Nephron progenitor cell (in vitro differentiated cells): ENCODE measurements around the gene PDE4B.

ENCODE experiments used
- DNase-seq: peaks from one replicate; pipeline ENCODE4 v3.0.0; 2021
- H3K27ac Mint-ChIP-seq: 2 replicates; pipeline ENCODE4 v1.8.0; 2021; ENCODE audit warnings: mild to moderate bottlenecking, moderate library complexity, mixed read lengths
- H3K27me3 Mint-ChIP-seq: 2 replicates; pipeline ENCODE4 v1.8.0; 2021; ENCODE audit warnings: mild to moderate bottlenecking, low read depth, mixed read lengths; ENCODE audit not compliant: poor library complexity
- H3K36me3 Mint-ChIP-seq: 2 replicates; pipeline ENCODE4 v1.8.0; 2021; ENCODE audit warnings: low read depth, mixed read lengths
- H3K4me1 Mint-ChIP-seq: 2 replicates; pipeline ENCODE4 v1.8.0; 2021; ENCODE audit warnings: mixed read lengths
- H3K4me3 Mint-ChIP-seq: 2 replicates; pipeline ENCODE4 v1.8.0; 2021; ENCODE audit warnings: mild to moderate bottlenecking, moderate library complexity, mixed read lengths
- H3K9me3 Mint-ChIP-seq: 2 replicates; pipeline ENCODE4 v1.8.0; 2021; ENCODE audit warnings: mild to moderate bottlenecking, moderate library complexity, mixed read lengths
- TF ChIP-seq, protein P1 (sequence below): fragments of 200-600 bp; sonication (generic); IDR thresholded peaks from 2 replicates; pipeline ENCODE4 v1.5.0; 2021; ENCODE audit warnings: antibody characterized with exemption

The PDE4B gene

DNA sequence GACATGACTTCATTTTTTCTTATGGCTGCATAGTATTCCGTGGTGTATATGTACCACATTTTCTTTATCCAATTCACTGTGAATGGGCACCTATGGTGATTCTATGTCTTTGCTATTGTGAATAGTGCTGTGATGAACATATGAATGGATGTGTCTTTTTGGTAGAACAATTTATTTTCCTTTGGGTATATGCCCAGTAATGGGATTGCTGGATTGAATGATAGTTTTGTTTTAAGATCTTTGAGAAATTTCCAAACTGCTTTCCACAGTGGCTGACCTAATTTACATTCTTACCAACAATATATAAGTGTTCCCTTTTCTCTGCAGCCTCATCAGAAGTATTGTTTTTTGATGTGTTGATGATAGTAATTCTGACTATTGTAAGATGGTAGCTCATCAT lies 379.6 kb downstream of the PDE4B start:
- Mint-ChIP-seq H3K36me3 (no peaks in the 10 kb centered on the region), H3K27ac (no peak overlapping the region), H3K27me3 (no peaks in the 10 kb centered on the region), H3K4me3 (no peak overlapping the region), H3K9me3 (no peaks in the 10 kb centered on the region), H3K4me1 (peaks cover 33% of the 10 kb centered on the region)
- TF ChIP-seq, protein P1, sequence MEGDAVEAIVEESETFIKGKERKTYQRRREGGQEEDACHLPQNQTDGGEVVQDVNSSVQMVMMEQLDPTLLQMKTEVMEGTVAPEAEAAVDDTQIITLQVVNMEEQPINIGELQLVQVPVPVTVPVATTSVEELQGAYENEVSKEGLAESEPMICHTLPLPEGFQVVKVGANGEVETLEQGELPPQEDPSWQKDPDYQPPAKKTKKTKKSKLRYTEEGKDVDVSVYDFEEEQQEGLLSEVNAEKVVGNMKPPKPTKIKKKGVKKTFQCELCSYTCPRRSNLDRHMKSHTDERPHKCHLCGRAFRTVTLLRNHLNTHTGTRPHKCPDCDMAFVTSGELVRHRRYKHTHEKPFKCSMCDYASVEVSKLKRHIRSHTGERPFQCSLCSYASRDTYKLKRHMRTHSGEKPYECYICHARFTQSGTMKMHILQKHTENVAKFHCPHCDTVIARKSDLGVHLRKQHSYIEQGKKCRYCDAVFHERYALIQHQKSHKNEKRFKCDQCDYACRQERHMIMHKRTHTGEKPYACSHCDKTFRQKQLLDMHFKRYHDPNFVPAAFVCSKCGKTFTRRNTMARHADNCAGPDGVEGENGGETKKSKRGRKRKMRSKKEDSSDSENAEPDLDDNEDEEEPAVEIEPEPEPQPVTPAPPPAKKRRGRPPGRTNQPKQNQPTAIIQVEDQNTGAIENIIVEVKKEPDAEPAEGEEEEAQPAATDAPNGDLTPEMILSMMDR, result no peak
- no peak for DNase-seq

DNA sequence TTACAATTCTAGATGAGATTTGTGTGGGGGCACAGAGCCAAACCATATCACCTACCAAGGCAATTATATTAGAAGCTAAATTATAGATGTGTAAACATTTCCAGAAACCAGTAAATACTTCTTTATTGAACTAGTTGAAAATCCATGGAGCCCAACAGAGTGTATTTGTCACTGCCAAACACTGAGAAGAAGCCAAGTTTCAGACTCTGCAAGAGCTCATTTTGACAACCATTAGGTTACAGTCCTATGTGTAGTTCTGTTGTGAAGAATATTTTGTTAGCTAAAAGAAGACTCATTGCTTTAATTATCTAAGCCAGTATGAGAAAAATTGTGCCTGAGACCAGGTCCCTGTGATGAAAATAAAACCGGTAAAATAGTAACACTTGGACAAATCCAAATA lies 382.4 kb downstream of the PDE4B start:
- Mint-ChIP-seq H3K4me3 (no peak overlapping the region), H3K4me1 (peaks cover 19% of the 10 kb centered on the region), H3K9me3 (no peaks in the 10 kb centered on the region), H3K27me3 (no peaks in the 10 kb centered on the region), H3K36me3 (no peaks in the 10 kb centered on the region), H3K27ac (no peak overlapping the region)
- DNase-seq, result no peak
- TF ChIP-seq, protein P1, result no peak

DNA sequence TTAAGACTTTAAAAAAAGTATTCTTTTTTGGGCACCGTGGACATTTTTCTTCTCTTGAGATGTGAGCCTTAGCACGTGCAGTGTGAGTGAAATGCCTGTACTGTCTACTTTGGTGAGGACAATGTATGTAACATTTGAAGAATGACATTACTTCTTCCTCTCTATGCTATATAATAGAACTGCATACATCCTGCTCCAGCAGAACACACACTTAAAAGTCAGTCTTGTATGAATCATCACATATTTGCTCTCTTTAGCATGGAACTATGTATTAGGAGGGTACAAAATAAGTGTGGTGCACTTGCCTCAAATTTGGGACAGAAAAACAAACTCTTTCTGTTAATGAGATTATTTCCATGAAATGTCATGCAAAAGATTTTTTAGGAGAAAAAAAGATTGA lies 382.9 kb downstream of the PDE4B start:
- TF ChIP-seq, protein P1, result no peak
- Mint-ChIP-seq H3K27ac (no peak overlapping the region), H3K27me3 (no peaks in the 10 kb centered on the region), H3K4me1 (peaks cover 19% of the 10 kb centered on the region), H3K4me3 (no peak overlapping the region), H3K9me3 (no peaks in the 10 kb centered on the region), H3K36me3 (no peaks in the 10 kb centered on the region)
- DNase-seq, result no peak

DNA sequence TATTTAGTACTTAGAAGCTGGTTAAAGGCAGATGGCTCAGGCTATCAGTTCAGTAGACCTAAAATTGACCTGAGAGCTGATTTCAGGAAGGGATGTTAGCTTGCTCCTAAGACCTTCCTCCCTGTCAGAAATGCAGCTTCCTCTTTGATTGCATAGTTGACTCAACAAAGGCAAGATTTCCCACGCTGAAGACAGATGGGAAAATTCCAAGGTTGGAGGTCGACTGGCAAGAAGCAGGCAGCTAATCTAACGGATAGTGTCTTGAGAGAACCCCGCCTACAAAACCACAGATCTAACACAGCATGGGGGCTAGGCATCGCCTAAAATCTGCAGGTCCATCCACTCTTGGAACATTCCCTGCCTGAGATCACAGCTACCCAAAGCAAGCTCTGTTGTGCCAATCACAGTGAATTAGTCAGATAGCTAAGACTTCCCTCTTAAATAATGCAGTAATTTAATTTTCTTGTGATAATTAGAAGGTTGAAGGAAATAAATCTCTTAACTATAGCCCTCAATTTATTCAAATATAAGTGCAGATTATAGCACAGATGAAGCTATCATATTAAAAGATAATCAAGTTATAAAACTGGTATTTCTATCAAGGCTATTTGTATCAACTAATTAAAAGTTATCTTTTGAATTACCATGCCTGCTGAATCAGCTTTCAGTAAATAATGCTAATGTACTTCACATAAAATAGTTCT lies 383.5 kb downstream of the PDE4B start:
- H3K36me3 Mint-ChIP-seq, result no peaks in the 10 kb centered on the region
- peak; percentile 4 for DNase-seq
- TF ChIP-seq, protein P1, result no peak
- no peaks in the 10 kb centered on the region for H3K27me3 Mint-ChIP-seq
- H3K27ac Mint-ChIP-seq, result no peak overlapping the region
- H3K4me1 Mint-ChIP-seq, result peaks cover 19% of the 10 kb centered on the region
- H3K4me3 Mint-ChIP-seq, result no peak overlapping the region
- H3K9me3 Mint-ChIP-seq, result no peaks in the 10 kb centered on the region

DNA sequence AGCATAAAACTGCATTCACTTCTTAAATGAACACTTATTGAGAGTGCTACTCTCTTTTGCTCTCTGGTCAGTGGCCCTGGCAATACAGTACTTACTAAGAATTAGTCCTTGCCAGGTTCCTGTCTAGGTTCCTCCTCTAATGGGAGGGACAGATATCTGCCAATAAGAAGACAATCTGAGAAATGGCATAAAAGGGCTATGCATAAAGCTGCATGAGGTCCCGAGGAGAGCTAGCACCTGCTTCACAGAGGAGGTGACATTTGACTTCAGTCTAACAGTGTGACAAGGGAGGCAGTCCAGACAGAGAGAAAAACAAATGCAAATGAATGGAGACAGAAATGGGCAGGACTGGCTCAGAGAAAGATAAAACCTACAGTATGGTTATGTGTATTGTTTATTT lies 384.1 kb downstream of the PDE4B start:
- Mint-ChIP-seq H3K9me3 (no peaks in the 10 kb centered on the region), H3K4me1 (peaks cover 19% of the 10 kb centered on the region), H3K27me3 (no peaks in the 10 kb centered on the region), H3K36me3 (no peaks in the 10 kb centered on the region), H3K4me3 (no peak overlapping the region), H3K27ac (no peak overlapping the region)
- TF ChIP-seq, protein P1, result no peak
- no peak for DNase-seq

DNA sequence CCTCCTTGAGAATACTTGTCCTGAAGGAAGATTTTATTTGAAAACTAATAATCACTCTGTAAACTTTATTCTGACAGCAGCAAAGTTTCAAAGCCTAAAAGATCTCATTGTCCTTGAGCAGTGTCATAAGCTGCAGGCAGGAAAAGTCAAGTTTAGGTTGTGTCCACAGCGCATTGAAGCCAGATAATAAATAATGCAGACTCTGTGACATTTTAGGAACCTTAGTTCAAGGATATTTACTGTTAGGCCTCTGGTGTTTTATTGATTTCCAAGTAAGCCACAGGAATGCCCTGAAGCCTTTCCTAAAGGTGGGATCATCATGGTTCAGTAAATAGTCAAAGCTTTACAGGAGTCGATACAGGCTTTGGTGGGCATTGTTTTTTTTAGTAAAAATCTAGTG lies 384.8 kb downstream of the PDE4B start:
- H3K27ac Mint-ChIP-seq, result no peak overlapping the region
- no peak overlapping the region for H3K4me3 Mint-ChIP-seq
- peaks cover 21% of the 10 kb centered on the region for H3K4me1 Mint-ChIP-seq
- DNase-seq, result no peak
- H3K36me3 Mint-ChIP-seq, result no peaks in the 10 kb centered on the region
- no peaks in the 10 kb centered on the region for H3K27me3 Mint-ChIP-seq
- TF ChIP-seq, protein P1, result no peak
- H3K9me3 Mint-ChIP-seq, result no peaks in the 10 kb centered on the region
